Posterior cingulate gyrus (tissue), 11 donors: ENCODE measurements around the gene AGBL1.

Experiments
- DNase-seq, 10 donors: peaks; one replicate each; pipeline versions ENCODE4 v3.0.0 to v3.0.0-alpha.2; 2020 to 2021; ENCODE audit warnings: mixed read lengths in 3 of 10
- intact Hi-C: fragments of 100-400 bp; cut with DNase I; formaldehyde crosslinking; loops from one replicate; pipeline ENCODE4 v1.15.1; 2023

The AGBL1 gene

GRCh38 chr15:86557018-86557550 is 477.4 kb downstream of the AGBL1 start:
- DNase-seq = no peak
- intact Hi-C loops = no loop called here

GRCh38 chr15:86558252-86558651 is 478.6 kb downstream of the AGBL1 start:
- no peak for DNase-seq
- intact Hi-C loops = no loop called here

GRCh38 chr15:86558686-86559085 is 479.0 kb downstream of the AGBL1 start:
- no peak for DNase-seq
- intact Hi-C loops = no loop called here

- intact Hi-C loops = no loop called here
- DNase-seq = no peak
These were observed 488.7 kb downstream of the AGBL1 start for GRCh38 chr15:86568378-86568777.

- intact Hi-C loops = no loop called here
- peak in 2 of 10 donors; percentile 64 to 75 for DNase-seq
These were observed 491.1 kb downstream of the AGBL1 start for GRCh38 chr15:86570738-86571137.

GRCh38 chr15:86571873-86572272 is 492.2 kb downstream of the AGBL1 start:
- DNase-seq = peak in 1 of 10 donors; percentile 54
- intact Hi-C loops = no loop called here

- intact Hi-C loops = no loop called here
- DNase-seq = peak in 2 of 10 donors; percentile 65 to 76
These were observed 492.7 kb downstream of the AGBL1 start for GRCh38 chr15:86572368-86572841.

- DNase-seq = no peak
- intact Hi-C loops = no loop called here
These were observed 493.8 kb downstream of the AGBL1 start for GRCh38 chr15:86573476-86573875.

- intact Hi-C loops = no loop called here
These were observed 508.7 kb downstream of the AGBL1 start for GRCh38 chr15:86588413-86588812.

GRCh38 chr15:86590461-86590860 is 510.8 kb downstream of the AGBL1 start:
- no peak for DNase-seq
- intact Hi-C loops = no loop called here

More at GRCh38 chr15:86588413-86588812, 508.7 kb downstream of the AGBL1 start:
- DNase-seq = no peak

GRCh38 chr15:86591158-86591557 is 511.5 kb downstream of the AGBL1 start:
- intact Hi-C loops = no loop called here
- no peak for DNase-seq

GRCh38 chr15:86591994-86592735 is 512.5 kb downstream of the AGBL1 start:
- DNase-seq = no peak
- intact Hi-C loops = no loop called here

- intact Hi-C loops = no loop called here
These were observed 516.1 kb downstream of the AGBL1 start for GRCh38 chr15:86595741-86596140.

GRCh38 chr15:86603466-86603865 is 523.8 kb downstream of the AGBL1 start:
- intact Hi-C loops = no loop called here
- no peak for DNase-seq

More at GRCh38 chr15:86595741-86596140, 516.1 kb downstream of the AGBL1 start:
- DNase-seq = no peak

- DNase-seq = peak in 3 of 10 donors; percentile 8 to 34 (median 14)
- intact Hi-C loops = no loop called here
These were observed 529.0 kb downstream of the AGBL1 start for GRCh38 chr15:86608461-86609205.

GRCh38 chr15:86609275-86609674 is 529.6 kb downstream of the AGBL1 start:
- intact Hi-C loops = no loop called here

GRCh38 chr15:86610038-86610437 is 530.4 kb downstream of the AGBL1 start:
- intact Hi-C loops = no loop called here
- DNase-seq = no peak

More at GRCh38 chr15:86609275-86609674, 529.6 kb downstream of the AGBL1 start:
- DNase-seq = no peak

GRCh38 chr15:86611417-86612040 is 531.9 kb downstream of the AGBL1 start:
- no peak for DNase-seq
- intact Hi-C loops = no loop called here

- intact Hi-C loops = no loop called here
- no peak for DNase-seq
These were observed 535.7 kb downstream of the AGBL1 start for GRCh38 chr15:86615411-86615810.

GRCh38 chr15:86615816-86616215 is 536.1 kb downstream of the AGBL1 start:
- DNase-seq = no peak
- intact Hi-C loops = no loop called here

GRCh38 chr15:86616771-86617170 is 537.1 kb downstream of the AGBL1 start:
- intact Hi-C loops = no loop called here
- no peak for DNase-seq
